K562 (cell line): ENCODE measurements around the gene LYPD4. TPM values are rescaled to one million over a fixed set of nuclear protein-coding genes. Genes with fewer than 3 reads are reported as not detected.

Experiments
- ATAC-seq: fragments of 200-7000 bp; cut with Tn5 transposase; 3 replicates; pipeline ENCODE4 v1.9.1; 2020; ENCODE audit warnings: moderate library complexity
- BruUV-seq: library from RNA; stranded (reverse); fragments of 400-500 nt; replicated peaks from 2 replicates; lab custom pipeline; 2021; lab: Mats Ljungman, UMichigan
- CTCF ChIA-PET: fragments of 300-600 bp; formaldehyde crosslinking; extraction: SDS; loops from one replicate; lab custom pipeline; 2021; ENCODE audit warnings: low intra/inter-chr PET ratio; lab: Yijun Ruan, JAX
- POLR2A ChIA-PET: fragments of 300-600, 350-650 bp; sonication (Branson Sonifier 250); formaldehyde crosslinking; extraction: SDS; loops from one replicate; lab custom pipeline; 2021; ENCODE audit warnings: antibody characterized with exemption, inconsistent platforms; lab: Yijun Ruan, JAX
- DNase-seq, 4 experiments: peaks; one replicate each; pipeline versions ENCODE4 v3.0.0 to v3.0.0-alpha.2; 2011 to 2018; ENCODE audit warnings: low spot score in 3 of 4, mixed read lengths in 3 of 4; ENCODE audit errors: extremely low read depth in 1 of 4
- FAIRE-seq: peaks from 2 replicates; lab custom pipeline; 2011; peaks lifted over from hg19 to GRCh38; lab: Jason Lieb, UNC
- H2AFZ ChIP-seq: 2 replicates; pipeline ENCODE4 v1.6.0; 2011; ENCODE audit warnings: low read depth, low read length, control low read depth, inconsistent platforms
- H3K27ac ChIP-seq: fragments of 200-600 bp; 3 replicates; pipeline ENCODE4 v1.8.0; 2011; ENCODE audit warnings: low read depth, mild to moderate bottlenecking, control low read depth, inconsistent platforms, low read length, moderate library complexity, mixed read lengths; ENCODE audit errors: extremely low read depth
- H3K27me3 ChIP-seq, 2 experiments: fragments of 300-600 bp in 1 of 2; 2 replicates in 1 of 2; 3 replicates in 1 of 2; pipeline versions ENCODE4 v1.6.0 to v1.8.0; 2011; ENCODE audit warnings: inconsistent platforms in 2 of 2, low read length in 2 of 2, mild to moderate bottlenecking in 1 of 2, mixed read lengths in 1 of 2, moderate library complexity in 1 of 2; ENCODE audit not compliant: control insufficient read depth in 2 of 2, insufficient read depth in 2 of 2
- H3K36me3 ChIP-seq: fragments of 300-600 bp; 3 replicates; pipeline ENCODE4 v1.8.0; 2011; ENCODE audit warnings: mild to moderate bottlenecking, low read length, inconsistent platforms; ENCODE audit not compliant: control insufficient read depth, insufficient read depth
- H3K4me1 ChIP-seq, 2 experiments: fragments of 200-600 bp in 1 of 2; replicated peaks in 1 of 2; 2 replicates in 1 of 2; 3 replicates in 1 of 2; pipeline versions ENCODE4 v1.5.1 to v1.8.0; 2011; ENCODE audit warnings: inconsistent platforms in 2 of 2, low read length in 2 of 2, mild to moderate bottlenecking in 1 of 2, mixed read lengths in 1 of 2, moderate library complexity in 1 of 2; ENCODE audit not compliant: control insufficient read depth in 2 of 2, insufficient read depth in 2 of 2
- H3K4me2 ChIP-seq: 2 replicates; pipeline ENCODE4 v1.6.1; 2011; ENCODE audit warnings: low read length, control low read depth, inconsistent platforms, mixed read lengths; ENCODE audit not compliant: insufficient read depth
- H3K4me3 ChIP-seq: fragments of 200-600 bp; sonication (generic), shearing (Covaris generic); 2 replicates; pipeline ENCODE4 v1.5.1; 2016; ENCODE audit warnings: control low read depth, inconsistent platforms
- H3K79me2 ChIP-seq: fragments of 200-600 bp; 3 replicates; pipeline ENCODE4 v1.8.0; 2011; ENCODE audit warnings: low read length, inconsistent platforms; ENCODE audit not compliant: control insufficient read depth, insufficient read depth
- H3K9ac ChIP-seq, 2 experiments: 2 replicates each; pipeline versions ENCODE4 v1.6.0 to v1.6.1; 2011; ENCODE audit warnings: low read depth in 2 of 2, low read length in 2 of 2, control low read depth in 1 of 2, inconsistent platforms in 1 of 2, mild to moderate bottlenecking in 1 of 2, mixed read lengths in 1 of 2; ENCODE audit not compliant: insufficient read depth in 1 of 2
- H3K9me1 ChIP-seq: one replicate; pipeline ENCODE4 v1.6.0; 2011; ENCODE audit warnings: inconsistent platforms, mild to moderate bottlenecking, low read length, moderate library complexity; ENCODE audit not compliant: control insufficient read depth, insufficient read depth
- H3K9me3 ChIP-seq: replicated peaks from 2 replicates; pipeline ENCODE4 v1.5.1; 2011; ENCODE audit warnings: low read depth, low read length, inconsistent platforms; ENCODE audit not compliant: control insufficient read depth, insufficient read depth
- H4K20me1 ChIP-seq: replicated peaks from 2 replicates; pipeline ENCODE4 v1.6.1; 2011; ENCODE audit warnings: low read length, inconsistent platforms, mixed read lengths; ENCODE audit not compliant: control insufficient read depth, insufficient read depth
- BCL6 ChIP-seq: fragments of 250-450 bp; sonication (Bioruptor Pico); IDR thresholded peaks from 2 replicates; pipeline ENCODE4 v1.4.0; 2020
- E2F6 ChIP-seq, 2 experiments: IDR thresholded peaks; 2 replicates each; pipeline ENCODE4 v1.6.1; 2011; ENCODE audit warnings: borderline replicate concordance in 1 of 2, control low read depth in 1 of 2, low read depth in 1 of 2, low read length in 1 of 2, mild to moderate bottlenecking in 1 of 2, mixed read lengths in 1 of 2, moderate library complexity in 1 of 2; ENCODE audit not compliant: insufficient read depth in 1 of 2, insufficient read length in 1 of 2, poor library complexity in 1 of 2, severe bottlenecking in 1 of 2; ENCODE audit errors: extremely low read depth in 1 of 2
- MYBL2 ChIP-seq, 2 experiments: fragments of 450-650 bp in 1 of 2; sonication (generic) in 1 of 2; formaldehyde crosslinking in 1 of 2; IDR thresholded peaks; 2 replicates each; pipeline versions ENCODE4 v1.6.1 to v1.8.1; 2017 to 2022; ENCODE audit warnings: borderline replicate concordance in 1 of 2, inconsistent platforms in 1 of 2, low read depth in 1 of 2, mild to moderate bottlenecking in 1 of 2, missing genetic modification reagents in 1 of 2, moderate library complexity in 1 of 2
- NFATC3 ChIP-seq: fragments of 450-650 bp; IDR thresholded peaks from 2 replicates; pipeline ENCODE4 v1.6.1; 2017; ENCODE audit warnings: mild to moderate bottlenecking
- PHTF2 ChIP-seq: fragments of 250-450 bp; sonication (Bioruptor Pico); IDR thresholded peaks from 2 replicates; pipeline ENCODE4 v1.5.0; 2021; ENCODE audit warnings: mild to moderate bottlenecking
- TAF9B ChIP-seq: fragments of 450-650 bp; IDR thresholded peaks from 2 replicates; pipeline ENCODE4 v1.6.1; 2018; ENCODE audit warnings: mild to moderate bottlenecking; ENCODE audit not compliant: partially characterized antibody
- TEAD4 ChIP-seq, 2 experiments: sonication (generic) in 1 of 2; formaldehyde crosslinking in 1 of 2; IDR thresholded peaks; 2 replicates each; pipeline versions ENCODE4 v1.6.1 to v1.8.0; 2012 to 2022; ENCODE audit warnings: borderline replicate concordance in 1 of 2, inconsistent platforms in 1 of 2, low read length in 1 of 2, mild to moderate bottlenecking in 1 of 2, missing genetic modification reagents in 1 of 2
- THAP7 ChIP-seq: fragments of 250-450 bp; sonication (Bioruptor Pico); IDR thresholded peaks from 2 replicates; pipeline ENCODE4 v1.5.0; 2021
- ZNF124 ChIP-seq: sonication (generic); formaldehyde crosslinking; IDR thresholded peaks from 2 replicates; pipeline ENCODE4 v1.8.1; 2022; ENCODE audit warnings: missing genetic modification reagents
- ZNF224 ChIP-seq: sonication (generic); formaldehyde crosslinking; IDR thresholded peaks from 2 replicates; pipeline ENCODE4 v1.8.0; 2022; ENCODE audit warnings: mild to moderate bottlenecking, missing genetic modification reagents
- WGBS: fragments of 100-300 bp; shearing (Covaris generic); methylation state at CpG from one replicate; pipeline ENCODE4 v1.1.6; 2016; ENCODE audit warnings: low coverage, mixed read lengths; ENCODE audit not compliant: insufficient coverage; ENCODE audit errors: missing lambda C conversion rate; 5-methylcytosine and 5-hydroxymethylcytosine counted together
- in situ Hi-C: fragments of 300-500 bp; cut with MboI; formaldehyde crosslinking; loops from 4 replicates; pipeline ENCODE4 v1.15.0; 2018; ENCODE audit warnings: inconsistent platforms, mixed read lengths
- intact Hi-C: fragments of 100-400 bp; cut with micrococcal nuclease; formaldehyde crosslinking; loops from 2 replicates; pipeline ENCODE4 v1.14.2; 2022
- polyA plus RNA-seq, 8 experiments: library from polyadenylated mRNA; depleted of rRNA in 4 of 8; stranded (reverse) in 5 of 8; unstranded in 3 of 8; fragments of >200 nt; fragmentation: Nextera tagmentation in 2 of 8; fragmentation: Illumina TruSeq in 1 of 8; extraction: Ambion mirVana in 2 of 8; extraction: Trizol in 1 of 8; gene quantifications; 2 replicates each; pipeline versions ENCODE4 v1.2.1 to v1.2.3, GENCODE V29; 2011 to 2014; ENCODE audit warnings: inconsistent platforms in 1 of 8, missing spikeins in 1 of 8
- total RNA-seq, 7 experiments: library from RNA; depleted of rRNA in 6 of 7; stranded (reverse); fragments of >200 nt in 6 of 7; fragmentation: Illumina TruSeq in 2 of 7; extraction: Trizol in 2 of 7; gene quantifications; 2 replicates each; pipeline versions ENCODE4 v1.2.1 to v1.2.3, GENCODE V29; 2011 to 2021; ENCODE audit warnings: low replicate concordance in 1 of 7

LYPD4 gene
- total and polyA plus RNA-seq, 9 of the 15 experiments (the other 6 are each of a cell fraction or from before 2014, with no cell fraction given), result 0.11 TPM; not detected in 8

- Histone ChIP-seq H3K27ac (no peak overlapping the region), H3K9me1 (no peaks in the 10 kb centered on the region), H3K4me3 (no peak overlapping the region), H3K4me2 (no peak overlapping the region), H3K9ac (no peak overlapping the region), H3K36me3 (no peaks in the 10 kb centered on the region), H3K9me3 (no peaks in the 10 kb centered on the region), H2AFZ (no peak overlapping the region), H3K27me3 (peaks cover 6 to 31% of the 10 kb centered on the region in 2 experiments), H3K4me1 (no peaks in the 10 kb centered on the region), H4K20me1 (no peaks in the 10 kb centered on the region), H3K79me2 (no peaks in the 10 kb centered on the region)
- WGBS, result 0% methylated on average over 2 of the region's 2 CpGs
- ChIA-PET POLR2A (interaction anchor here (0.6 kb wide), 1 partner anchor 134 kb away, joined by 3 read pairs; no protein-coding TSS in a partner anchor), CTCF (no interaction called here)
- TF ChIP-seq PHTF2 (CRISPR knock-in tag), result no peak
- no TSS peak for BruUV-seq
- DNase-seq (no peak), ATAC-seq (no peak), FAIRE-seq (no peak)
- intact Hi-C loops (no loop called here), in situ Hi-C loops (no loop called here)
Observed at GRCh38 chr19:41816761-41817160, 27.7 kb downstream of the LYPD4 start.

GRCh38 chr19:41815301-41815700 is 29.2 kb downstream of the LYPD4 start:
- no TSS peak for BruUV-seq

More at GRCh38 chr19:41815301-41815700, 29.2 kb downstream of the LYPD4 start:
- H3K9ac ChIP-seq, result no peak overlapping the region
- POLR2A ChIA-PET, result no interaction called here
- no peak for ATAC-seq
- FAIRE-seq, result no peak
- CTCF ChIA-PET, result no interaction called here
- no peak overlapping the region for H3K4me3 ChIP-seq
- H3K4me1 ChIP-seq, result no peaks in the 10 kb centered on the region
- in situ Hi-C loops (no loop called here), intact Hi-C loops (no loop called here)
- TF ChIP-seq E2F6 (IDR thresholded peaks at IDR 0.05; ENCODE audit: borderline replicate concordance in 1 of 2, extremely low read depth in 1 of 2, insufficient read depth in 1 of 2, insufficient read length in 1 of 2, low read depth in 1 of 2, low read length in 1 of 2, poor library complexity in 1 of 2, severe bottlenecking in 1 of 2) (no peak), TAF9B (no peak), TEAD4 (IDR thresholded peaks at IDR 0.05; ENCODE audit: low read length) (no peak), TEAD4 (CRISPR knock-in tag; IDR thresholded peaks at IDR 0.05; ENCODE audit: borderline replicate concordance) (no peak), THAP7 (CRISPR knock-in tag) (no peak), ZNF124 (CRISPR knock-in tag) (no peak), BCL6 (CRISPR knock-in tag) (no peak), MYBL2 (IDR thresholded peaks at IDR 0.05; ENCODE audit: low read depth) (no peak), MYBL2 (CRISPR knock-in tag; IDR thresholded peaks at IDR 0.05; ENCODE audit: borderline replicate concordance) (no peak), ZNF224 (CRISPR knock-in tag) (no peak), NFATC3 (no peak)
- H2AFZ ChIP-seq, result no peak overlapping the region
- no peak overlapping the region for H3K27ac ChIP-seq
- H4K20me1 ChIP-seq, result no peaks in the 10 kb centered on the region
- peaks cover 3 to 22% of the 10 kb centered on the region in 2 experiments; a peak in 4 of 5 replicates for H3K27me3 ChIP-seq
- no peak for DNase-seq
- H3K4me2 ChIP-seq, result no peak overlapping the region
- no peaks in the 10 kb centered on the region for H3K79me2 ChIP-seq
- H3K9me3 ChIP-seq, result no peaks in the 10 kb centered on the region
- H3K36me3 ChIP-seq, result no peaks in the 10 kb centered on the region
- WGBS, result 0% methylated on average over 4 of the region's 4 CpGs
- no peaks in the 10 kb centered on the region for H3K9me1 ChIP-seq
